GM12892 (cell line): Measurements from ENCODE around the gene LBX1.

ENCODE experiments used
- POLR2A ChIP-seq: IDR thresholded peaks from 2 replicates; pipeline ENCODE4 v1.6.1; 2011; ENCODE audit warnings: low read depth, low read length, control low read depth
- POLR2AphosphoS5 ChIP-seq: IDR thresholded peaks from 2 replicates; pipeline ENCODE4 v1.6.1; 2011; ENCODE audit warnings: low read depth, low read length, control low read depth

GRCh38 chr10:101246639-101247038 is 17.4 kb upstream of the LBX1 start:
- no peak for TF ChIP-seq POLR2A
- TF ChIP-seq POLR2AphosphoS5, result no peak
